K562 (cell line): ENCODE data around the gene TBPL2. TPM values are rescaled to one million over a fixed set of nuclear protein-coding genes. Genes with fewer than 3 reads are reported as not detected.

Experiments used
- ASH1L ChIP-seq: fragments of 450-650 bp; IDR thresholded peaks from 2 replicates; pipeline ENCODE4 v1.6.1; 2018; ENCODE audit warnings: borderline replicate concordance, mild to moderate bottlenecking, low read depth; ENCODE audit not compliant: partially characterized antibody
- BRD4 ChIP-seq: fragments of 200-600 bp; sonication (generic); IDR thresholded peaks from 2 replicates; pipeline ENCODE4 v1.6.1; 2017; ENCODE audit warnings: inconsistent platforms
- FOSL1 ChIP-seq: fragments of 200-800 bp; sonication (Bioruptor generic); conservative IDR thresholded peaks from 2 replicates; pipeline ENCODE4 v1.6.1; 2016; ENCODE audit warnings: missing genetic modification characterization, missing compliant biosample characterization
- JUND ChIP-seq, 2 experiments: IDR thresholded peaks; 2 replicates in 1 of 2; 3 replicates in 1 of 2; pipeline ENCODE4 v1.6.1; 2011; ENCODE audit warnings: borderline replicate concordance in 2 of 2, low read depth in 2 of 2, low read length in 2 of 2, improper control_type of control experiment in 1 of 2, missing biosample characterization in 1 of 2, missing genetic modification characterization in 1 of 2, missing genetic modification reagents in 1 of 2
- NRF1 ChIP-seq, 2 experiments: fragments of 450-650 bp; IDR thresholded peaks in 1 of 2; conservative IDR thresholded peaks in 1 of 2; 2 replicates each; pipeline ENCODE4 v1.6.1; 2014; ENCODE audit warnings: mild to moderate bottlenecking in 2 of 2
- ZNF121 ChIP-seq: sonication (generic); formaldehyde crosslinking; conservative IDR thresholded peaks from 2 replicates; pipeline ENCODE4 v1.8.0; 2022; ENCODE audit warnings: missing genetic modification reagents
- ZNF408 ChIP-seq: fragments of 250-450 bp; sonication (Bioruptor Pico); IDR thresholded peaks from 2 replicates; pipeline ENCODE4 v1.4.0; 2020; ENCODE audit warnings: low read depth, mild to moderate bottlenecking, moderate library complexity
- polyA plus RNA-seq, 8 experiments: library from polyadenylated mRNA; depleted of rRNA in 4 of 8; stranded (reverse) in 5 of 8; unstranded in 3 of 8; fragments of >200 nt; fragmentation: Nextera tagmentation in 2 of 8; fragmentation: Illumina TruSeq in 1 of 8; extraction: Ambion mirVana in 2 of 8; extraction: Trizol in 1 of 8; gene quantifications; 2 replicates each; pipeline versions ENCODE4 v1.2.1 to v1.2.3, GENCODE V29; 2011 to 2014; ENCODE audit warnings: inconsistent platforms in 1 of 8, missing spikeins in 1 of 8
- total RNA-seq, 7 experiments: library from RNA; depleted of rRNA in 6 of 7; stranded (reverse); fragments of >200 nt in 6 of 7; fragmentation: Illumina TruSeq in 2 of 7; extraction: Trizol in 2 of 7; gene quantifications; 2 replicates each; pipeline versions ENCODE4 v1.2.1 to v1.2.3, GENCODE V29; 2011 to 2021; ENCODE audit warnings: low replicate concordance in 1 of 7
- TF ChIP-seq, protein P1 (sequence below), 2 experiments: fragments of 450-650 bp in 1 of 2; sonication (generic) in 1 of 2; formaldehyde crosslinking in 1 of 2; IDR thresholded peaks; 2 replicates each; pipeline versions ENCODE4 v1.7.1 to v1.9.0; 2016 to 2022; ENCODE audit warnings: inconsistent platforms in 1 of 2, mild to moderate bottlenecking in 1 of 2, missing genetic modification reagents in 1 of 2
- TF ChIP-seq, protein P2 (sequence below): sonication (generic); formaldehyde crosslinking; IDR thresholded peaks from 2 replicates; pipeline ENCODE4 v1.8.1; 2023; ENCODE audit warnings: mild to moderate bottlenecking, missing genetic modification reagents
- TF ChIP-seq, protein P3 (sequence below): sonication (generic); formaldehyde crosslinking; IDR thresholded peaks from 2 replicates; pipeline ENCODE4 v1.8.0; 2022; ENCODE audit warnings: mild to moderate bottlenecking, missing genetic modification reagents

TBPL2 gene
- total and polyA plus RNA-seq, 9 of the 15 experiments (the other 6 are each of a cell fraction or from before 2014, with no cell fraction given) = not detected

- TF ChIP-seq, protein P1, sequence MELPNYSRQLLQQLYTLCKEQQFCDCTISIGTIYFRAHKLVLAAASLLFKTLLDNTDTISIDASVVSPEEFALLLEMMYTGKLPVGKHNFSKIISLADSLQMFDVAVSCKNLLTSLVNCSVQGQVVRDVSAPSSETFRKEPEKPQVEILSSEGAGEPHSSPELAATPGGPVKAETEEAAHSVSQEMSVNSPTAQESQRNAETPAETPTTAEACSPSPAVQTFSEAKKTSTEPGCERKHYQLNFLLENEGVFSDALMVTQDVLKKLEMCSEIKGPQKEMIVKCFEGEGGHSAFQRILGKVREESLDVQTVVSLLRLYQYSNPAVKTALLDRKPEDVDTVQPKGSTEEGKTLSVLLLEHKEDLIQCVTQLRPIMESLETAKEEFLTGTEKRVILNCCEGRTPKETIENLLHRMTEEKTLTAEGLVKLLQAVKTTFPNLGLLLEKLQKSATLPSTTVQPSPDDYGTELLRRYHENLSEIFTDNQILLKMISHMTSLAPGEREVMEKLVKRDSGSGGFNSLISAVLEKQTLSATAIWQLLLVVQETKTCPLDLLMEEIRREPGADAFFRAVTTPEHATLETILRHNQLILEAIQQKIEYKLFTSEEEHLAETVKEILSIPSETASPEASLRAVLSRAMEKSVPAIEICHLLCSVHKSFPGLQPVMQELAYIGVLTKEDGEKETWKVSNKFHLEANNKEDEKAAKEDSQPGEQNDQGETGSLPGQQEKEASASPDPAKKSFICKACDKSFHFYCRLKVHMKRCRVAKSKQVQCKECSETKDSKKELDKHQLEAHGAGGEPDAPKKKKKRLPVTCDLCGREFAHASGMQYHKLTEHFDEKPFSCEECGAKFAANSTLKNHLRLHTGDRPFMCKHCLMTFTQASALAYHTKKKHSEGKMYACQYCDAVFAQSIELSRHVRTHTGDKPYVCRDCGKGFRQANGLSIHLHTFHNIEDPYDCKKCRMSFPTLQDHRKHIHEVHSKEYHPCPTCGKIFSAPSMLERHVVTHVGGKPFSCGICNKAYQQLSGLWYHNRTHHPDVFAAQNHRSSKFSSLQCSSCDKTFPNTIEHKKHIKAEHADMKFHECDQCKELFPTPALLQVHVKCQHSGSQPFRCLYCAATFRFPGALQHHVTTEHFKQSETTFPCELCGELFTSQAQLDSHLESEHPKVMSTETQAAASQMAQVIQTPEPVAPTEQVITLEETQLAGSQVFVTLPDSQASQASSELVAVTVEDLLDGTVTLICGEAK (IDR thresholded peaks at IDR 0.05) = no peak
- TF ChIP-seq, protein P1 (CRISPR knock-in tag; IDR thresholded peaks at IDR 0.05) = no peak
- no peak for TF ChIP-seq NRF1 (conservative IDR thresholded peaks at IDR 0.05 in 1 of 2, IDR thresholded peaks at IDR 0.05 in 1 of 2)
- no peak for TF ChIP-seq ZNF121 (CRISPR knock-in tag)
- peak; percentile 95 for TF ChIP-seq FOSL1
- TF ChIP-seq, protein P2, sequence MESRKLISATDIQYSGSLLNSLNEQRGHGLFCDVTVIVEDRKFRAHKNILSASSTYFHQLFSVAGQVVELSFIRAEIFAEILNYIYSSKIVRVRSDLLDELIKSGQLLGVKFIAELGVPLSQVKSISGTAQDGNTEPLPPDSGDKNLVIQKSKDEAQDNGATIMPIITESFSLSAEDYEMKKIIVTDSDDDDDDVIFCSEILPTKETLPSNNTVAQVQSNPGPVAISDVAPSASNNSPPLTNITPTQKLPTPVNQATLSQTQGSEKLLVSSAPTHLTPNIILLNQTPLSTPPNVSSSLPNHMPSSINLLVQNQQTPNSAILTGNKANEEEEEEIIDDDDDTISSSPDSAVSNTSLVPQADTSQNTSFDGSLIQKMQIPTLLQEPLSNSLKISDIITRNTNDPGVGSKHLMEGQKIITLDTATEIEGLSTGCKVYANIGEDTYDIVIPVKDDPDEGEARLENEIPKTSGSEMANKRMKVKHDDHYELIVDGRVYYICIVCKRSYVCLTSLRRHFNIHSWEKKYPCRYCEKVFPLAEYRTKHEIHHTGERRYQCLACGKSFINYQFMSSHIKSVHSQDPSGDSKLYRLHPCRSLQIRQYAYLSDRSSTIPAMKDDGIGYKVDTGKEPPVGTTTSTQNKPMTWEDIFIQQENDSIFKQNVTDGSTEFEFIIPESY = no peak
- TF ChIP-seq BRD4 = no peak
- TF ChIP-seq JUND (IDR thresholded peaks at IDR 0.05; ENCODE audit: borderline replicate concordance, low read depth, low read length) = peak; percentile 79; the same call in 1 of the 2 replicates
- peak; percentile 59; the same call in 2 of the 3 replicates for TF ChIP-seq JUND (tag; IDR thresholded peaks at IDR 0.05; ENCODE audit: borderline replicate concordance, low read depth, low read length)
- TF ChIP-seq, protein P3, sequence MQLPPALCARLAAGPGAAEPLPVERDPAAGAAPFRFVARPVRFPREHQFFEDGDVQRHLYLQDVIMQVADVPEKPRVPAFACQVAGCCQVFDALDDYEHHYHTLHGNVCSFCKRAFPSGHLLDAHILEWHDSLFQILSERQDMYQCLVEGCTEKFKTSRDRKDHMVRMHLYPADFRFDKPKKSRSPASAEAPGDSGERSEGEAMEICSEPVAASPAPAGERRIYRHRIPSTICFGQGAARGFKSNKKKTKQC (CRISPR knock-in tag) = no peak
- no peak for TF ChIP-seq ZNF408
- TF ChIP-seq ASH1L = no peak
These were observed 41.7 kb downstream of the TBPL2 start (continued) for GRCh38 chr14:55398679-55399078.
